Activated CD4-positive, CD25-positive, alpha-beta regulatory T cell treated with anti-CD3 and anti-CD28 coated beads, Interleukin-2, amount 50 U/mL, for 16 hours (primary cell): ENCODE data around the gene CDCA8.
"Not testable (repeated sequence)": the region's sequence is repeated elsewhere in the genome, so short reads cannot be mapped to it uniquely, and the experiment has no call there.

ENCODE experiments used
- DNase-seq: peaks from one replicate; pipeline ENCODE4 v3.0.0-alpha.2; 2020; ENCODE audit warnings: low read depth, low spot score

CDCA8 gene

DNA sequence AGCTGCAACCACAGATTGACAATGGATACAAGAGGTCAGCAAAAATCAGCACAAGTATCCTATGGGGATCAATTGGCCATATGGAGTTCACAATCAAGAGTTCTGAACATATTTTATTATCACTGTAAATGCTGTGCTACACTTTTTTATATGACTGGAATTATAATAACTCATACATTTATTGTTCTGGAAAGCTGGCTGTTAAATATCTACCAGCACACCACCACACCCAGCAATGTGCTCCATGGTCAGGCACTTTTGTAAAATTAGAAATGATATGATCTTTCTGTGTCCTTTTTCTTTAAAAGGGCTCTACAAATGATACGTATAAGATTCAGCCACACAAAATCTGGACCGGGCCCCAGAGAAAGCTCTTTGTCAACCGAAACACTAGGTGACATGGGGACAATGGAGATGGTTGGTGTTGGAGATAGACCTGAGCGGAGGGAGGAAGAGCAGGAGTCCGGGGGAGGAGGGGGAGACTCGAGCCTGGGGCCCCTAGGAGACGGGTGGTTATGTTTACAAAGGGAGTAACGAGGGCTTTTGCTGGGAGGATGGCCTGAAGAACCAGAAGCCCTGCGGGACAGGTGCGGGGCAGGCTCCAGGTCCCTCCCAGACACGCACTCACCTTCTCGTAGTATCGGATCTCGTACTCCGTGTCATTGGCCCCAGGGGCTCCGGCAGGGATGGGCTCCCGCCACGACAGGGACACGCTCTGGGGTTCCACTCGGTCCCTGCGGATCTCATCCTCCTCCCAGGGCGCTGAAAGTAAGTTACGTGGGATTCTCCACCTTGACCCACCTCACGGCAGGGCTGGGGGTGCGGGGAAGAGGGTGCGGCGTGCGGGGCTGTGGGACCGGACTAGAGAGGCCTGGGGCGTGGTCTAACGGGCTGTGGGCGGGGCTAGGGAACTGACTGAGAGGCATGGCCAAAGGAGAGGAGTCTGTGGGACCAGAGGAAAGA is 42.6 kb downstream of the CDCA8 start:
- DNase-seq: no peak

DNA sequence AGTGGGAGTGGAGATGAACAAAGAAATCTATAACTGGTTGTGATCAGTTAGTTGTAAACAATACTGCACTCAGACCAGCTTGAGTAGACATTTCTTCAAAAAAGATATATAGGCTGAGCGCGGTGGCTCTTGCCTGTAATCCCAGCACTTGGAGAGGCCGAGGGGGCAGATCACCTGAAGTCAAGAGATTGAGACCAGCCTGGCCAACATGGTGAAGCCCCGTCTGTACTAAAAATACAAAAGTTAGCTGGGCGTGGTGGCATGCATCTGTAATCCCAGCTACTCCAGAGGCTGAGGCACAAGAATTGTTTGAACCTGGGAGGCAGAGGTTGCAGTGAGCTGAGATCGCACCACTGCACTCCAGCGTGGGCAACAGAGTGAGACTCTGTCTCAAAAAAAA is 45.7 kb downstream of the CDCA8 start:
- not testable (repeated sequence) for DNase-seq

DNA sequence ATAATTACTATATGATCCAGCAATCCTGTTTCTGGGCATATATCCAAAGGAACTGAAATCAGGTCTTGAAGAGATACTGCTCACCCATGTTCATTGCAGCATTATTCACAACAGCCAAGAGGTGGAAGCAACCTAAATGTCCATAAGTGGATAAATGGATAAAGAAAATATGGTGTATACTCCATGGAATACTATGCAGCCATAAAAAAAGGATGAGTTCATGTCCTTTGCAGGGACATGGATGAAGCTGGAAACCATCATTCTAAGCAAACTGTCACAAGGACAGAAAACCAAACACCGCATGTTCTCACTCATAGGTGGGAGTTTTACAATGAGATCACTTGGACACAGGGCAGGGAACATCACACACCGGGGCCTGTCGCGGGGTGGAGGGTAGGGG is 46.3 kb downstream of the CDCA8 start:
- not testable (repeated sequence) for DNase-seq

- no peak for DNase-seq
Measured at GRCh38 chr1:37739222-37739621, 46.9 kb downstream of the CDCA8 start.

- no peak for DNase-seq
Measured at GRCh38 chr1:37741130-37741529, 48.8 kb downstream of the CDCA8 start.

- DNase-seq: no peak
Measured at GRCh38 chr1:37741662-37742061, 49.3 kb downstream of the CDCA8 start.

DNA sequence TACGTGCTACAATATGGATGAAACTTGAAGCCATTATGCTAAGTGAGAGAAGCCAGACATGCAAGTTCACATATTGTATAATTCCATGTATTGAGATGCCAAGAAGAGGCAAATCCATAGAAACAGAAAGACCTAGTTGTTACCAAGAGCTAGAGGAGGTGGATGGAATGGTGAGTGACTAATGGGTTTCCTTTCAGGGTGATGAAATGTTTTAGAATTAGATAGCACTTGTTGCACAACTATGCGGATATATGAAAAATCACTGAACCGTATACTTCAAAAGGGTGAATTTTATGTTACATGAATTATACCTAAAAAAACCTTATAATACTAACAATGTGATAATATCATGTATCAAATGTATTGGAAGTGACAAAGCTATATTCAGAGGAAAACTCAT is 54.5 kb downstream of the CDCA8 start:
- no peak for DNase-seq

- no peak for DNase-seq
Measured at GRCh38 chr1:37748565-37748964, 56.2 kb downstream of the CDCA8 start.

GRCh38 chr1:37752213-37752582 is 59.9 kb downstream of the CDCA8 start:
- no peak for DNase-seq

DNA sequence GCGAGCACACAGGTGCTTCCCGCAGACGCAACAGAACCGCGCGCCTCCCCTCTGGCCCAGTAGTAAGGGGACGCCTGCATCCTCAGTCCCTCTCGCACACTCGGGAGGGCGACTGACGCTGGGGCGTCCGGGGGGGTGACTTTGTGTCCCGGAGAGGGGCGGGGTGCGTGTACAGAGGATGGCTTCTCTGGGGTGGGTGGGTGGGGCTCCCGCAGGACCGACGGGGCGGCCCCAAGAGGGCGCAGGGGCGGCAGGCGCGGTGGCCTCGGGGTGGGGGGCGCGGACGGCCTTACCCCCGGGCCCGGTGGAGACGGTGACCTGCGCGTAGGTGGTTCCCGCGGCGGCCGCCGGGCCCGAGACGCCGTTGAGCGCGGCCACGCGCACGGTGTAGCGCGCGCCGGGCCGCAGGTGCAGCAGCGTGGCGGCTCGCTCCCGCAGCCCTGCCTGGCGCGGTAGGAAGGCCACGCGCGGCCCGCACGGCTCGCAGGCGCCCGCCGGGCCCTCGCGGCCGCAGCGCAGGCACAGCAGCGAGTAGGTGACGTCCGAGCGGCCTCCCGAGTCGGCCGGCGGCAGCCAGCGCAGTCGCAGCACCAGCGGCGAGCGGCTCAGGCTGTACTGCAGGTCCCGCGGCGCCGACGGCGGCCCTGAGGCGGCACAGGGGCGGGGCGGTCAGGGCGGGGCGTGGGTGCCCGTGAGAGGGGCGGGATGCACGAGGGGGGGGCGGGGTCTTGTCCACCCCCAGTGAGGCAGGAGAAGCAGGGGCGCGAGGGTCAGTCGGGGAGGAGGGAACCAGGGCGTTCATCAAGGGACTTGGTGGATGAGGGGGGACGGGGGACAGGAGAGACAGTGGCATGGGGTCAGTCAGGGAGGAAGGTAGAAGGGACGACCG is 60.5 kb downstream of the CDCA8 start:
- DNase-seq: no peak

- no peak for DNase-seq
Measured at GRCh38 chr1:37753473-37754321, 61.4 kb downstream of the CDCA8 start.

GRCh38 chr1:37755290-37755689 is 63.0 kb downstream of the CDCA8 start:
- no peak for DNase-seq

DNA sequence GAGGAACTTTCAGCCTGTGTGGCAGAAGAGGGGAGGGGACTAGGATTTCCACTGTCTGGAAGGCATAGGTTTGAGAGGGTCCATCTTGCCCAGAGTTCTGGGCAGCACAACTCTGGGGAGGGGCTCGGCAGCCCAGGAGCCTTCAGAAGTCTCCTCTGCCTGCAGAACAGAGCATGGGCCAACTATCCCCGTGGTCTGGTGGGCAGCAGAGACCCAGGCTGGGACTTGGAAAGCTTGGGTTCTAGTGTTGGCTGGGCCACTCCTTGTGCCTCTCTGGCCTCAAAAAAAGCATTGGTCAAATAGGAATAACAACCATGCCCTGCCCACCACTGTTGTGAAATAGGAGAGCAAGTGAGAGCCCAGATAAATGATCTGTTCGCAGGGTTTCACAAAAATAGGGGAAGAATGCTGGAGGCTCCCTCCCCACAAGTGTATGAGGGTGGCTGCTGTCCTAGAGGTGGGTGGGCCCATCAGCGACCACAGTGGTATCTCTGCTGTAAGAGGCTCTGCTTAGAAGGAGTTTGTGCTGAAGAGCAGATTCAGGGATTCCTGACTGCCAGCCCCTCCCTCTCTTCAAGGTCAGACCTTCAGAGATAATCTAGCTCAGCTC is 63.7 kb downstream of the CDCA8 start:
- DNase-seq: no peak
